NCI-H524 treated with DMSO at 0.1 percent for 48 hours (cell line): ENCODE data around the gene ADGRD1.
A peak's percentile ranks its signal among the peaks of the same experiment; 100 is the strongest.

ENCODE experiments used
- DNase-seq: peaks from one replicate; lab custom pipeline; 2025; lab: John Stamatoyannopoulos, UW

ADGRD1 gene

GRCh38 chr12:131102991-131103668 lies 149.4 kb downstream of the ADGRD1 start:
- DNase-seq, result no peak

- no peak for DNase-seq
These were observed 150.2 kb downstream of the ADGRD1 start for GRCh38 chr12:131103669-131104462.

- DNase-seq, result no peak
These were observed 151.0 kb downstream of the ADGRD1 start for GRCh38 chr12:131104463-131105350.

- no peak for DNase-seq
These were observed 151.6 kb downstream of the ADGRD1 start for GRCh38 chr12:131105351-131105735.

- no peak for DNase-seq
These were observed 152.1 kb downstream of the ADGRD1 start for GRCh38 chr12:131105736-131106348.

- no peak for DNase-seq
These were observed 152.7 kb downstream of the ADGRD1 start for GRCh38 chr12:131106349-131106941.

GRCh38 chr12:131108177-131108955 lies 154.7 kb downstream of the ADGRD1 start:
- no peak for DNase-seq

GRCh38 chr12:131111446-131111845 lies 157.7 kb downstream of the ADGRD1 start:
- no peak for DNase-seq

- DNase-seq, result peak; percentile 27
These were observed 158.3 kb downstream of the ADGRD1 start for GRCh38 chr12:131112021-131112420.

- no peak for DNase-seq
These were observed 159.1 kb downstream of the ADGRD1 start for GRCh38 chr12:131112700-131113290.

GRCh38 chr12:131113568-131114270 lies 160.0 kb downstream of the ADGRD1 start:
- no peak for DNase-seq

GRCh38 chr12:131114271-131114670 lies 160.6 kb downstream of the ADGRD1 start:
- DNase-seq, result no peak

- DNase-seq, result no peak
These were observed 161.4 kb downstream of the ADGRD1 start for GRCh38 chr12:131114942-131115584.

- DNase-seq, result no peak
These were observed 162.2 kb downstream of the ADGRD1 start for GRCh38 chr12:131115766-131116467.

GRCh38 chr12:131116468-131117117 lies 162.9 kb downstream of the ADGRD1 start:
- no peak for DNase-seq

- no peak for DNase-seq
These were observed 163.9 kb downstream of the ADGRD1 start for GRCh38 chr12:131117438-131118245.

- DNase-seq, result no peak
These were observed 164.7 kb downstream of the ADGRD1 start for GRCh38 chr12:131118371-131118770.
